GM23338 (cell line): ENCODE measurements around the gene CARD10. TPM values are rescaled to one million over a fixed set of nuclear protein-coding genes. Genes with fewer than 3 reads are reported as not detected.
A peak's percentile ranks its signal among the peaks of the same experiment; 100 is the strongest.

Source experiments
- ATAC-seq: fragments of 200-7000 bp; cut with Tn5 transposase; 3 replicates; pipeline ENCODE4 v1.9.1; 2020
- DNase-seq: peaks from one replicate; pipeline ENCODE4 v3.0.0-alpha.2; 2015; ENCODE audit warnings: low spot score
- H2AFZ ChIP-seq: fragments of 200-600 bp; sonication (generic); 2 replicates; pipeline ENCODE4 v1.8.0; 2016; ENCODE audit warnings: antibody characterized with exemption, mild to moderate bottlenecking, moderate library complexity
- H3F3A ChIP-seq: fragments of 200-600 bp; sonication (generic); replicated peaks from 2 replicates; pipeline ENCODE4 v1.8.0; 2017; ENCODE audit warnings: antibody characterized with exemption, mixed run types, low read depth
- H3K27ac ChIP-seq: fragments of 200-600 bp; sonication (generic); 2 replicates; pipeline ENCODE4 v1.6.1; 2016; ENCODE audit warnings: low read depth
- H3K27me3 ChIP-seq: fragments of 200-600 bp; sonication (generic); 2 replicates; pipeline ENCODE4 v1.8.0; 2016; ENCODE audit warnings: mild to moderate bottlenecking, mixed run types, moderate library complexity; ENCODE audit not compliant: insufficient read depth
- H3K36me3 ChIP-seq: fragments of 200-600 bp; sonication (generic); 2 replicates; pipeline ENCODE4 v1.8.0; 2016; ENCODE audit warnings: mild to moderate bottlenecking; ENCODE audit not compliant: insufficient read depth
- H3K4me1 ChIP-seq: fragments of 200-600 bp; sonication (generic); 2 replicates; pipeline ENCODE4 v1.8.0; 2016; ENCODE audit warnings: mild to moderate bottlenecking, moderate library complexity; ENCODE audit not compliant: insufficient read depth
- H3K4me2 ChIP-seq: fragments of 200-600 bp; sonication (generic); 2 replicates; pipeline ENCODE4 v1.7.1; 2017; ENCODE audit warnings: mixed run types
- H3K4me3 ChIP-seq: fragments of 200-600 bp; sonication (generic); 2 replicates; pipeline ENCODE4 v1.6.1; 2016; ENCODE audit warnings: mixed run types
- H3K79me2 ChIP-seq: fragments of 200-600 bp; sonication (generic); replicated peaks from 2 replicates; pipeline ENCODE4 v1.8.0; 2017; ENCODE audit warnings: mild to moderate bottlenecking; ENCODE audit not compliant: insufficient read depth
- H3K9me2 ChIP-seq: fragments of 200-600 bp; sonication (generic); 2 replicates; pipeline ENCODE4 v1.8.0; 2017; ENCODE audit not compliant: insufficient read depth
- H4K20me1 ChIP-seq: fragments of 200-600 bp; sonication (generic); replicated peaks from 2 replicates; pipeline ENCODE4 v1.8.0; 2017; ENCODE audit warnings: mild to moderate bottlenecking; ENCODE audit not compliant: insufficient read depth
- H3K27ac Mint-ChIP-seq: 2 replicates; pipeline ENCODE4 v1.8.0; 2020; ENCODE audit warnings: inconsistent platforms, mild to moderate bottlenecking, moderate library complexity, mixed read lengths
- H3K27me3 Mint-ChIP-seq: 3 replicates; pipeline ENCODE4 v1.8.0; 2022; ENCODE audit warnings: low read depth, mild to moderate bottlenecking, moderate library complexity, mixed read lengths, inconsistent platforms; ENCODE audit not compliant: insufficient read depth, poor library complexity
- H3K36me3 Mint-ChIP-seq: 3 replicates; pipeline ENCODE4 v1.8.0; 2021; ENCODE audit warnings: low read depth, mild to moderate bottlenecking, inconsistent platforms, moderate library complexity, mixed read lengths
- H3K4me1 Mint-ChIP-seq: 3 replicates; pipeline ENCODE4 v1.8.0; 2020; ENCODE audit warnings: mild to moderate bottlenecking, inconsistent platforms, mixed read lengths
- H3K4me3 Mint-ChIP-seq: 3 replicates; pipeline ENCODE4 v1.8.0; 2021; ENCODE audit warnings: moderate library complexity, mild to moderate bottlenecking, inconsistent platforms, mixed read lengths
- H3K9me3 Mint-ChIP-seq: 3 replicates; pipeline ENCODE4 v1.8.0; 2020; ENCODE audit warnings: moderate library complexity, mild to moderate bottlenecking, inconsistent platforms, mixed read lengths
- CREB1 ChIP-seq: fragments of 250-450 bp; sonication (Bioruptor Pico); IDR thresholded peaks from 2 replicates; pipeline ENCODE4 v1.5.0; 2020; ENCODE audit warnings: low read depth, mild to moderate bottlenecking, moderate library complexity
- CTCF ChIP-seq, 2 experiments: fragments of 200-600 bp in 1 of 2; sonication (generic) in 1 of 2; conservative IDR thresholded peaks; 2 replicates each; pipeline versions ENCODE4 v1.5.1 to v1.6.1; 2016 to 2017; ENCODE audit warnings: antibody characterized with exemption in 2 of 2, low read depth in 2 of 2, mild to moderate bottlenecking in 2 of 2, moderate library complexity in 1 of 2
- ETS1 ChIP-seq: IDR thresholded peaks from 2 replicates; pipeline ENCODE4 v1.6.1; 2016; ENCODE audit warnings: antibody characterized with exemption
- EZH2 ChIP-seq: fragments of 200-600 bp; sonication (generic); IDR thresholded peaks from one replicate; pipeline ENCODE4 v1.8.0; 2017; ENCODE audit warnings: antibody characterized with exemption, mild to moderate bottlenecking, low read depth; ENCODE audit not compliant: unreplicated experiment
- NANOG ChIP-seq: IDR thresholded peaks from 2 replicates; pipeline ENCODE4 v1.6.1; 2016; ENCODE audit warnings: antibody characterized with exemption, borderline replicate concordance
- POLR2AphosphoS5 ChIP-seq: IDR thresholded peaks from 2 replicates; pipeline ENCODE4 v1.6.1; 2016; ENCODE audit warnings: antibody characterized with exemption, low read depth
- REST ChIP-seq: IDR thresholded peaks from one replicate; pipeline ENCODE4 v1.6.1; 2018; ENCODE audit warnings: antibody characterized with exemption; ENCODE audit not compliant: unreplicated experiment
- STAT1 ChIP-seq: IDR thresholded peaks from one replicate; pipeline ENCODE4 v1.6.1; 2016; ENCODE audit warnings: antibody characterized with exemption; ENCODE audit not compliant: unreplicated experiment
- ZNF331 ChIP-seq: fragments of 250-450 bp; sonication (Bioruptor Pico); IDR thresholded peaks from 2 replicates; pipeline ENCODE4 v1.5.0; 2020; ENCODE audit warnings: low read depth, mild to moderate bottlenecking, moderate library complexity
- long read RNA-seq: library from polyadenylated mRNA; unstranded; transcript quantifications from one replicate; pipeline ENCODE4 v2.0.0, GENCODE V29; 2020; ENCODE audit not compliant: unreplicated experiment
- polyA plus RNA-seq: library from polyadenylated mRNA; unstranded; fragments of >200 nt; fragmentation: Nextera tagmentation; extraction: Ambion mirVana; gene quantifications from 2 replicates; pipeline ENCODE4 v1.2.1, GENCODE V29; 2016
- total RNA-seq: library from RNA; depleted of rRNA; stranded (reverse); fragments of >200 nt; shearing (Covaris generic); gene quantifications from 2 replicates; pipeline ENCODE4 v1.2.3, GENCODE V29; 2014; rRNA removed

CARD10 gene
- total RNA-seq (17.0 and 17.2 TPM in 2 replicates), polyA plus RNA-seq (5.4 and 5.8 TPM in 2 replicates)
- long read RNA-seq, partial matches to known transcripts, result 2 of 2 reads
- long read RNA-seq, other reads (novel, unspliced or antisense), result 0 of 2 reads

- H3F3A ChIP-seq, result peaks cover 4% of the 10 kb centered on the region; the same call in 1 of the 2 replicates
- TF ChIP-seq EZH2, result no peak
- 0 out of 2 replicates have a peak, but pooled peaks have one; percentile 28 for TF ChIP-seq POLR2AphosphoS5
- peaks cover 9% of the 10 kb centered on the region; the same call in 1 of the 2 replicates for H3K4me1 ChIP-seq
- peak; percentile 67 for DNase-seq
- H3K27ac ChIP-seq, result no peak within 1 kb of the TSS
- peaks cover 21% of the 10 kb centered on the region for H3K27me3 Mint-ChIP-seq
- H4K20me1 ChIP-seq, result no peaks in the 10 kb centered on the region
- peaks cover 6% of the 10 kb centered on the region; the same call in 2 of the 3 replicates for H3K9me3 Mint-ChIP-seq
- no peak within 1 kb of the TSS for H3K27ac Mint-ChIP-seq
- H3K9me2 ChIP-seq, result no peaks in the 10 kb centered on the region
- H3K27me3 ChIP-seq, result peaks cover 32% of the 10 kb centered on the region
- no peaks in the 10 kb centered on the region for H3K79me2 ChIP-seq
- peak; percentile 69 for ATAC-seq
- peaks cover 8% of the 10 kb centered on the region; the same call in 2 of the 3 replicates for H3K36me3 Mint-ChIP-seq
- H3K4me3 ChIP-seq, result peak within 1 kb of the TSS; percentile 69
- H3K4me2 ChIP-seq, result peak within 1 kb of the TSS; percentile 84
- peak within 1 kb of the TSS; percentile 96 for H2AFZ ChIP-seq
- peaks cover 14% of the 10 kb centered on the region for H3K4me1 Mint-ChIP-seq
- H3K36me3 ChIP-seq, result no peaks in the 10 kb centered on the region
- peak within 1 kb of the TSS; percentile 78 for H3K4me3 Mint-ChIP-seq
These were observed at the start of gene CARD10 for GRCh38 chr22:37519268-37520195. TSS of gene CARD10 (minus strand) at chr22:37519415. CDS start at chr22:37519200, 215 bp downstream.

GRCh38 chr22:37568448-37569008 is 49.3 kb upstream of the CARD10 start:
- peaks cover 8% of the 10 kb centered on the region for H3K36me3 Mint-ChIP-seq
- Histone ChIP-seq H3F3A (peaks cover 12% of the 10 kb centered on the region; the same call in 1 of the 2 replicates), H4K20me1 (no peaks in the 10 kb centered on the region), H3K36me3 (no peaks in the 10 kb centered on the region), H3K4me2 (no peak overlapping the region), H3K27me3 (no peaks in the 10 kb centered on the region), H3K27ac (no peak overlapping the region), H3K4me3 (no peak overlapping the region), H2AFZ (no peak overlapping the region), H3K79me2 (peaks cover 7% of the 10 kb centered on the region; the same call in 1 of the 2 replicates), H3K4me1 (peaks cover 26% of the 10 kb centered on the region), H3K9me2 (no peaks in the 10 kb centered on the region)
- ATAC-seq, result no peak
- no peaks in the 10 kb centered on the region for H3K9me3 Mint-ChIP-seq
- H3K27ac Mint-ChIP-seq, result no peak overlapping the region
- peaks cover 10% of the 10 kb centered on the region for H3K27me3 Mint-ChIP-seq
- no peak for DNase-seq
- H3K4me3 Mint-ChIP-seq, result no peak overlapping the region
- TF ChIP-seq POLR2AphosphoS5 (no peak), STAT1 (no peak), ZNF331 (no peak), CTCF (conservative IDR thresholded peaks at IDR 0.05; ENCODE audit: low read depth in 2 of 2) (no peak), CREB1 (CRISPR knock-in tag) (no peak), EZH2 (no peak), ETS1 (no peak), NANOG (no peak), REST (no peak)
- peaks cover 40% of the 10 kb centered on the region for H3K4me1 Mint-ChIP-seq
